ENCODE measurements around the gene RNF115.

- no peak for TF ChIP-seq CTCF (IDR thresholded peaks at IDR 0.05; ENCODE audit: low read depth, low read length)
- TF ChIP-seq POLR2A (IDR thresholded peaks at IDR 0.05; ENCODE audit: extremely low read depth, insufficient read length), result no peak
- no peak for TF ChIP-seq MAX (IDR thresholded peaks at IDR 0.05; ENCODE audit: low read depth, low read length)
Observed at GRCh38 chr1:145705622-145706021, 118.3 kb downstream of the RNF115 start.
